ENCODE measurements around the gene ZSWIM5. TPM values are rescaled to one million over a fixed set of nuclear protein-coding genes. Genes with fewer than 3 reads are reported as not detected.
A peak's percentile ranks its signal among the peaks of the same experiment; 100 is the strongest.
"Not testable (repeated sequence)": the region's sequence is repeated elsewhere in the genome, so short reads cannot be mapped to it uniquely, and the experiment has no call there.

ZSWIM5 gene
- total RNA-seq (2022) (0.24 and 0.40 TPM in 2 replicates), Bru-seq, nascent RNA (percentile 25 among the genes with signal in this experiment), BruChase-seq, experiment 1, labeled RNA remaining after a 6-hour chase (percentile 23 among the genes with signal in this experiment), BruChase-seq, experiment 2, labeled RNA remaining after a 2-hour chase (percentile 23 among the genes with signal in this experiment)
- long read RNA-seq, partial matches to known transcripts: 1 of 1 reads
- long read RNA-seq, other reads (novel, unspliced or antisense): 0 of 1 reads

- peaks cover 12% of the 10 kb centered on the region for H3K36me3 Mint-ChIP-seq (ENCODE audit: insufficient read depth, unreplicated experiment)
- intact Hi-C loops (cut with micrococcal nuclease; ENCODE audit: unreplicated experiment): no loop called here
- H3K27ac Mint-ChIP-seq (ENCODE audit: unreplicated experiment): peak within 1 kb of the TSS; percentile 3
- no peaks in the 10 kb centered on the region for H3K4me1 Mint-ChIP-seq (ENCODE audit: low read depth, unreplicated experiment)
- TF ChIP-seq CTCF (IDR thresholded peaks at IDR 0.05; ENCODE audit: unreplicated experiment): no peak
- H3K27me3 Mint-ChIP-seq (ENCODE audit: unreplicated experiment): peaks cover 63% of the 10 kb centered on the region
- CTCF ChIA-PET: no interaction called here
- peak within 1 kb of the TSS; percentile 64 for H3K4me3 Mint-ChIP-seq (ENCODE audit: low read depth, unreplicated experiment)
- DNase-seq: peak; percentile 65
- no peaks in the 10 kb centered on the region for H3K9me3 Mint-ChIP-seq (ENCODE audit: low read depth, unreplicated experiment)
- BruUV-seq (replicated peaks): no TSS peak
These were observed at the start of gene ZSWIM5 for GRCh38 chr1:45205910-45206721. Gene ZSWIM5, minus strand, starts transcription at chr1:45206605. Its CDS starts 255 bp downstream, at chr1:45206350.

- H3K9me3 Mint-ChIP-seq (ENCODE audit: low read depth, unreplicated experiment): peaks cover 8% of the 10 kb centered on the region
- H3K4me1 Mint-ChIP-seq (ENCODE audit: low read depth, unreplicated experiment): no peaks in the 10 kb centered on the region
- H3K4me3 Mint-ChIP-seq (ENCODE audit: low read depth, unreplicated experiment): no peak overlapping the region
- intact Hi-C loops (cut with micrococcal nuclease; ENCODE audit: unreplicated experiment): no loop called here
- no peak for TF ChIP-seq CTCF (IDR thresholded peaks at IDR 0.05; ENCODE audit: unreplicated experiment)
- H3K27me3 Mint-ChIP-seq (ENCODE audit: unreplicated experiment): peaks cover 36% of the 10 kb centered on the region
- no TSS peak for BruUV-seq (replicated peaks)
- H3K27ac Mint-ChIP-seq (ENCODE audit: unreplicated experiment): no peak overlapping the region
- no peaks in the 10 kb centered on the region for H3K36me3 Mint-ChIP-seq (ENCODE audit: insufficient read depth, unreplicated experiment)
- CTCF ChIA-PET: no interaction called here
- DNase-seq: no peak
These were observed 48.1 kb upstream of the ZSWIM5 start for GRCh38 chr1:45254490-45254889.

- H3K9me3 Mint-ChIP-seq (ENCODE audit: low read depth, unreplicated experiment): no peaks in the 10 kb centered on the region
- CTCF ChIA-PET: no interaction called here
- intact Hi-C loops (cut with micrococcal nuclease; ENCODE audit: unreplicated experiment): no loop called here
- TF ChIP-seq CTCF (IDR thresholded peaks at IDR 0.05; ENCODE audit: unreplicated experiment): no peak
- H3K27me3 Mint-ChIP-seq (ENCODE audit: unreplicated experiment): peaks cover 36% of the 10 kb centered on the region
- no peaks in the 10 kb centered on the region for H3K36me3 Mint-ChIP-seq (ENCODE audit: insufficient read depth, unreplicated experiment)
- H3K4me1 Mint-ChIP-seq (ENCODE audit: low read depth, unreplicated experiment): no peaks in the 10 kb centered on the region
- BruUV-seq (replicated peaks): no TSS peak
- DNase-seq: no peak
- no peak overlapping the region for H3K4me3 Mint-ChIP-seq (ENCODE audit: low read depth, unreplicated experiment)
- no peak overlapping the region for H3K27ac Mint-ChIP-seq (ENCODE audit: unreplicated experiment)
These were observed 44.1 kb upstream of the ZSWIM5 start for GRCh38 chr1:45250544-45250943.

- DNase-seq; H3K4me1 Mint-ChIP-seq (ENCODE audit: low read depth, unreplicated experiment); intact Hi-C loops (cut with micrococcal nuclease; ENCODE audit: unreplicated experiment); H3K27ac Mint-ChIP-seq (ENCODE audit: unreplicated experiment); BruUV-seq (replicated peaks); CTCF ChIA-PET; H3K9me3 Mint-ChIP-seq (ENCODE audit: low read depth, unreplicated experiment); H3K36me3 Mint-ChIP-seq (ENCODE audit: insufficient read depth, unreplicated experiment); H3K4me3 Mint-ChIP-seq (ENCODE audit: low read depth, unreplicated experiment): not testable (repeated sequence)
- peaks cover 22% of the 10 kb centered on the region for H3K27me3 Mint-ChIP-seq (ENCODE audit: unreplicated experiment)
These were observed 41.6 kb upstream of the ZSWIM5 start for GRCh38 chr1:45248004-45248403.

- Mint-ChIP-seq H3K27ac (ENCODE audit: unreplicated experiment) (no peak overlapping the region), H3K4me3 (ENCODE audit: low read depth, unreplicated experiment) (no peak overlapping the region)
- BruUV-seq (replicated peaks): no TSS peak
These were observed 40.4 kb upstream of the ZSWIM5 start for GRCh38 chr1:45246760-45247159.

GRCh38 chr1:45246359-45246758, 40.0 kb upstream of the ZSWIM5 start:
- intact Hi-C loops (cut with micrococcal nuclease; ENCODE audit: unreplicated experiment); CTCF ChIA-PET; H3K4me1 Mint-ChIP-seq (ENCODE audit: low read depth, unreplicated experiment); H3K27ac Mint-ChIP-seq (ENCODE audit: unreplicated experiment); BruUV-seq (replicated peaks); DNase-seq; H3K36me3 Mint-ChIP-seq (ENCODE audit: insufficient read depth, unreplicated experiment); H3K9me3 Mint-ChIP-seq (ENCODE audit: low read depth, unreplicated experiment); H3K4me3 Mint-ChIP-seq (ENCODE audit: low read depth, unreplicated experiment): not testable (repeated sequence)
- H3K27me3 Mint-ChIP-seq (ENCODE audit: unreplicated experiment): peaks cover 17% of the 10 kb centered on the region

More at GRCh38 chr1:45246760-45247159, 40.4 kb upstream of the ZSWIM5 start:
- Mint-ChIP-seq H3K9me3 (ENCODE audit: low read depth, unreplicated experiment) (peaks cover 3% of the 10 kb centered on the region), H3K4me1 (ENCODE audit: low read depth, unreplicated experiment) (no peaks in the 10 kb centered on the region), H3K27me3 (ENCODE audit: unreplicated experiment) (peaks cover 21% of the 10 kb centered on the region), H3K36me3 (ENCODE audit: insufficient read depth, unreplicated experiment) (no peaks in the 10 kb centered on the region)
- CTCF ChIA-PET: no interaction called here
- TF ChIP-seq CTCF (IDR thresholded peaks at IDR 0.05; ENCODE audit: unreplicated experiment): no peak
- no peak for DNase-seq
- intact Hi-C loops (cut with micrococcal nuclease; ENCODE audit: unreplicated experiment): no loop called here

All from Calu3 (cell line).